Thyroid gland (tissue), 4 donors: ENCODE data around the gene DPYSL3. TPM values are rescaled to one million over a fixed set of nuclear protein-coding genes. Genes with fewer than 3 reads are reported as not detected.

Experiments used
- DNase-seq, 2 donors: peaks; one replicate each; pipeline ENCODE4 v3.0.0-alpha.2; 2019
- H3K27ac ChIP-seq, 3 donors: fragments of 200-600 bp; sonication (generic); 1 replicate in 2 of 3; 2 replicates in 1 of 3; pipeline ENCODE4 v1.5.1; 2016 to 2019; ENCODE audit warnings: mild to moderate bottlenecking in 1 of 3, moderate library complexity in 1 of 3
- H3K27me3 ChIP-seq: fragments of 200-600 bp; sonication (generic); one replicate; pipeline ENCODE4 v1.5.1; 2019
- H3K36me3 ChIP-seq, 2 donors: fragments of 200-600 bp; sonication (generic); one replicate each; pipeline ENCODE4 v1.5.1; 2016 to 2019
- H3K4me1 ChIP-seq, 2 donors: fragments of 200-600 bp; sonication (generic); one replicate each; pipeline ENCODE4 v1.5.1; 2017 to 2019
- H3K4me3 ChIP-seq, 3 donors: fragments of 200-600 bp; sonication (generic); replicated peaks in 1 of 3; 1 replicate in 2 of 3; 2 replicates in 1 of 3; pipeline ENCODE4 v1.5.1; 2016; ENCODE audit warnings: mild to moderate bottlenecking in 1 of 3
- H3K9me3 ChIP-seq: fragments of 200-600 bp; sonication (generic); one replicate; pipeline ENCODE4 v1.5.1; 2017
- CTCF ChIP-seq, 6 experiments: fragments of 200-600 bp in 3 of 6; fragments of 450-650 bp in 3 of 6; sonication (generic) in 3 of 6; IDR thresholded peaks; one replicate each; pipeline ENCODE4 v1.5.1; 2016 to 2019; ENCODE audit warnings: antibody characterized with exemption in 6 of 6, mild to moderate bottlenecking in 2 of 6, inconsistent platforms in 1 of 6, moderate library complexity in 1 of 6
- POLR2A ChIP-seq, 2 donors: fragments of 450-650 bp; IDR thresholded peaks; one replicate each; pipeline ENCODE4 v1.6.1; 2017; ENCODE audit warnings: antibody characterized with exemption in 2 of 2, mild to moderate bottlenecking in 2 of 2, moderate library complexity in 1 of 2
- WGBS, 2 donors: methylation state at CpG; one replicate each; pipeline ENCODE4 v1.1.5; 2017; 5-methylcytosine and 5-hydroxymethylcytosine counted together
- intact Hi-C: fragments of 100-400 bp; cut with DNase I; formaldehyde crosslinking; loops from one replicate; pipeline ENCODE4 v1.15.1; 2023
- total RNA-seq, 4 donors: library from RNA; depleted of rRNA; stranded (reverse); fragments of >200 nt; gene quantifications; one replicate each; pipeline ENCODE4 v1.2.3, GENCODE V29; 2016

DPYSL3 gene
- total RNA-seq, 4 donors from 2014 or later, result 23.7 to 43.1 (median 28.0) TPM

GRCh38 chr5:147415651-147416050 lies 94.2 kb downstream of the DPYSL3 start:
- TF ChIP-seq POLR2A (IDR thresholded peaks at IDR 0.05) (no peak), CTCF (IDR thresholded peaks at IDR 0.05) (no peak)
- no peak overlapping the region for H3K4me3 ChIP-seq
- no peak for DNase-seq
- no peak overlapping the region for H3K27ac ChIP-seq
- H3K36me3 ChIP-seq, result no peaks in the 10 kb centered on the region
- WGBS, 2 donors, result 77 to 96% methylated on average over 3 of the region's 3 CpGs
- no peaks in the 10 kb centered on the region for H3K9me3 ChIP-seq
- peaks cover 11 to 13% of the 10 kb centered on the region in 2 donors for H3K4me1 ChIP-seq
- intact Hi-C loops, result no loop called here
- no peaks in the 10 kb centered on the region for H3K27me3 ChIP-seq

DNA sequence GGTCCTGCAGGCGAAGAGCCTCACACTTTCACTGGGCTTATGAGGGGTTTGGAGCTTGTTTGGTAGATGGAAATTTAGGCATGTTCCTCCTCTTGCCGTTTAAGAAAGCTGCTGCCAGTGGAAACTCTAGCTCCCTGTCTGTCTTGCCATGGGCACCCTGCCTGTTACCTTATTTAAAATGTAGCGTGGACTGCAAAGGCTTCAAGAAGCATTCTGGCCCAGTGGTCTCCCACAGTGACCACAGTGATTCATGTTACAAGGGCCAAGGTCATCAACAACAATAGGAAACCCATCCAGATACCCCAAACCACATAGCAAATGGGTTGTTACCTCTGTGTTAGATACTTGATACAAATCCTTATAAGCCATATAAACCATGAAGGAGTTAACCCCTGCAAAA lies 96.6 kb downstream of the DPYSL3 start:
- DNase-seq, result no peak
- Histone ChIP-seq H3K4me3 (no peak overlapping the region), H3K36me3 (no peaks in the 10 kb centered on the region), H3K4me1 (peaks cover 11 to 13% of the 10 kb centered on the region in 2 donors), H3K27ac (no peak overlapping the region), H3K27me3 (no peaks in the 10 kb centered on the region), H3K9me3 (no peaks in the 10 kb centered on the region)
- WGBS, 2 donors, result 76 to 86% methylated on average over 3 of the region's 3 CpGs
- TF ChIP-seq CTCF (IDR thresholded peaks at IDR 0.05) (no peak), POLR2A (IDR thresholded peaks at IDR 0.05) (no peak)
- intact Hi-C loops, result no loop called here

DNA sequence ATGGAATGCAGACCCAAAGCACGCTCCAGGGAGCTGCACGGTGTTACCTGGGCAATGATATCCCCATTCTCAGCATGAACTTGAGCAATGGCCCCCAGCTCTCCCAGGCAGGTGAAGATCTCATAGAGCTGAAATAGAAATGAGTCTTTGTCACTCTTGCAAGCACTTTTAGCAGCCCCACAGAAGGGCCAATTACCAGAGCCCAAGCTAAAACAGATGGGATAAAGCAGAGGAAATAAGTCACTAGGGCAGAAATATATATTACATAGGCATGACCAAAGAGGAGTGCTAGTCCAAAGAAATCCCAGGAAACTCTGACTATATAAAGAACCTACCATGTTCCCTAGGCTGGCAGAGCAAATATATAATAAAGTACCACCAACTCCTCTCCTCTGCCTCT lies 97.3 kb downstream of the DPYSL3 start:
- Histone ChIP-seq H3K27ac (no peak overlapping the region), H3K4me3 (no peak overlapping the region), H3K27me3 (no peaks in the 10 kb centered on the region), H3K9me3 (no peaks in the 10 kb centered on the region), H3K4me1 (peaks cover 6 to 8% of the 10 kb centered on the region in 2 donors), H3K36me3 (no peaks in the 10 kb centered on the region)
- intact Hi-C loops, result no loop called here
- 87 to 96% methylated on average over 2 of the region's 2 CpGs for WGBS, 2 donors
- no peak for TF ChIP-seq POLR2A (IDR thresholded peaks at IDR 0.05)
- DNase-seq, result no peak

GRCh38 chr5:147411359-147412319 lies 98.2 kb downstream of the DPYSL3 start:
- no peak overlapping the region for H3K27ac ChIP-seq
- H3K27me3 ChIP-seq, result no peaks in the 10 kb centered on the region
- intact Hi-C loops, result no loop called here
- no peaks in the 10 kb centered on the region for H3K36me3 ChIP-seq
- no peak for TF ChIP-seq CTCF (IDR thresholded peaks at IDR 0.05)
- no peak for TF ChIP-seq POLR2A (IDR thresholded peaks at IDR 0.05)
- DNase-seq, result no peak
- no peak overlapping the region for H3K4me3 ChIP-seq
- H3K9me3 ChIP-seq, result no peaks in the 10 kb centered on the region
- no peaks in the 10 kb centered on the region for H3K4me1 ChIP-seq
- WGBS, 2 donors, result 81 to 87% methylated on average over 8 of the region's 8 CpGs

GRCh38 chr5:147410496-147411358 lies 99.1 kb downstream of the DPYSL3 start:
- no peak overlapping the region for H3K27ac ChIP-seq
- TF ChIP-seq POLR2A (IDR thresholded peaks at IDR 0.05), result no peak
- no peak for TF ChIP-seq CTCF (IDR thresholded peaks at IDR 0.05)
- no peaks in the 10 kb centered on the region for H3K27me3 ChIP-seq
- no peaks in the 10 kb centered on the region for H3K36me3 ChIP-seq
- H3K4me3 ChIP-seq, result no peak overlapping the region
- 77 to 81% methylated on average over 8 of the region's 8 CpGs for WGBS, 2 donors
- H3K4me1 ChIP-seq, result no peaks in the 10 kb centered on the region
- H3K9me3 ChIP-seq, result no peaks in the 10 kb centered on the region
- no peak for DNase-seq
- intact Hi-C loops, result no loop called here
